ENCODE results near the gene WFIKKN2.
A peak's percentile ranks its signal among the peaks of the same experiment; 100 is the strongest.

WFIKKN2 gene

GRCh38 chr17:50813583-50813982 lies 21.8 kb upstream of the WFIKKN2 start:
- DNase-seq, result no peak

GRCh38 chr17:50815400-50815799 lies 20.0 kb upstream of the WFIKKN2 start:
- DNase-seq, result no peak

GRCh38 chr17:50816271-50816670 lies 19.1 kb upstream of the WFIKKN2 start:
- DNase-seq, result no peak

GRCh38 chr17:50816771-50817751 lies 18.3 kb upstream of the WFIKKN2 start:
- peak; percentile 15 to 29 for DNase-seq

- no peak for DNase-seq
These were observed 17.5 kb upstream of the WFIKKN2 start for GRCh38 chr17:50817838-50818237.

GRCh38 chr17:50818261-50818660 lies 17.1 kb upstream of the WFIKKN2 start:
- no peak for DNase-seq

GRCh38 chr17:50818921-50819657 lies 16.3 kb upstream of the WFIKKN2 start:
- DNase-seq, result no peak

- no peak for DNase-seq
These were observed 14.7 kb upstream of the WFIKKN2 start for GRCh38 chr17:50820651-50821050.

- DNase-seq, result no peak
These were observed 12.8 kb upstream of the WFIKKN2 start for GRCh38 chr17:50822550-50822949.

- DNase-seq, result no peak
These were observed 11.0 kb upstream of the WFIKKN2 start for GRCh38 chr17:50824429-50824828.

GRCh38 chr17:50825188-50825587 lies 10.2 kb upstream of the WFIKKN2 start:
- no peak for DNase-seq

GRCh38 chr17:50828508-50829170 lies 6.7 kb upstream of the WFIKKN2 start:
- DNase-seq, result no peak

- DNase-seq, result no peak
These were observed 6.1 kb upstream of the WFIKKN2 start for GRCh38 chr17:50829332-50829731.

GRCh38 chr17:50830352-50830751 lies 5.0 kb upstream of the WFIKKN2 start:
- no peak for DNase-seq

- no peak for DNase-seq
These were observed 4.4 kb upstream of the WFIKKN2 start for GRCh38 chr17:50830994-50831393.

- no peak for DNase-seq
These were observed 3.9 kb upstream of the WFIKKN2 start for GRCh38 chr17:50831471-50831928.

- no peak for DNase-seq
These were observed 3.0 kb upstream of the WFIKKN2 start for GRCh38 chr17:50832267-50832863.

GRCh38 chr17:50832864-50833381 lies 2.5 kb upstream of the WFIKKN2 start:
- no peak for DNase-seq

- DNase-seq, result no peak
These were observed 1.6 kb upstream of the WFIKKN2 start for GRCh38 chr17:50833510-50834428.

- no peak for DNase-seq
These were observed 721 bp upstream of the WFIKKN2 start for GRCh38 chr17:50834429-50835300.

All from SHP77 (cell line).